ENCODE results near the gene ABCA9. TPM values are rescaled to one million over a fixed set of nuclear protein-coding genes. Genes with fewer than 3 reads are reported as not detected.
"Not testable (repeated sequence)": the region's sequence is repeated elsewhere in the genome, so short reads cannot be mapped to it uniquely, and the experiment has no call there.

Gene ABCA9
- total RNA-seq, 2 experiments from 2014 or later: 0.47 TPM; not detected in 1

GRCh38 chr17:69012895-69013805 is 47.6 kb downstream of the ABCA9 start:
- no peak overlapping the region for H3K27ac ChIP-seq (ENCODE audit: low read depth, low read length, poor library complexity, severe bottlenecking)
- DNase-seq (ENCODE audit: low spot score): no peak
- H3K4me1 ChIP-seq (ENCODE audit: insufficient read depth, low read length, poor library complexity, severe bottlenecking): no peaks in the 10 kb centered on the region
- intact Hi-C loops (cut with micrococcal nuclease; ENCODE audit: unreplicated experiment): no loop called here
- no peaks in the 10 kb centered on the region for H3K36me3 ChIP-seq (ENCODE audit: insufficient read depth, low read length)
- ChIA-PET POLR2A (interaction anchor here (0.9 kb wide), 1 partner anchor 12 kb away, joined by 4 read pairs; no protein-coding TSS in a partner anchor), CTCF (ENCODE audit: unreplicated experiment) (no interaction called here)
- no peaks in the 10 kb centered on the region for H3K9me3 ChIP-seq (ENCODE audit: low read length)
- H4K20me1 ChIP-seq (ENCODE audit: insufficient read depth, low read length): no peaks in the 10 kb centered on the region
- no peak overlapping the region for H3K4me3 ChIP-seq (ENCODE audit: low read depth, low read length, poor library complexity, severe bottlenecking)
- TF ChIP-seq EZH2phosphoT487 (IDR thresholded peaks at IDR 0.05; ENCODE audit: borderline replicate concordance, low read depth, low read length): no peak
- TF ChIP-seq, protein P1, sequence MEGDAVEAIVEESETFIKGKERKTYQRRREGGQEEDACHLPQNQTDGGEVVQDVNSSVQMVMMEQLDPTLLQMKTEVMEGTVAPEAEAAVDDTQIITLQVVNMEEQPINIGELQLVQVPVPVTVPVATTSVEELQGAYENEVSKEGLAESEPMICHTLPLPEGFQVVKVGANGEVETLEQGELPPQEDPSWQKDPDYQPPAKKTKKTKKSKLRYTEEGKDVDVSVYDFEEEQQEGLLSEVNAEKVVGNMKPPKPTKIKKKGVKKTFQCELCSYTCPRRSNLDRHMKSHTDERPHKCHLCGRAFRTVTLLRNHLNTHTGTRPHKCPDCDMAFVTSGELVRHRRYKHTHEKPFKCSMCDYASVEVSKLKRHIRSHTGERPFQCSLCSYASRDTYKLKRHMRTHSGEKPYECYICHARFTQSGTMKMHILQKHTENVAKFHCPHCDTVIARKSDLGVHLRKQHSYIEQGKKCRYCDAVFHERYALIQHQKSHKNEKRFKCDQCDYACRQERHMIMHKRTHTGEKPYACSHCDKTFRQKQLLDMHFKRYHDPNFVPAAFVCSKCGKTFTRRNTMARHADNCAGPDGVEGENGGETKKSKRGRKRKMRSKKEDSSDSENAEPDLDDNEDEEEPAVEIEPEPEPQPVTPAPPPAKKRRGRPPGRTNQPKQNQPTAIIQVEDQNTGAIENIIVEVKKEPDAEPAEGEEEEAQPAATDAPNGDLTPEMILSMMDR (conservative IDR thresholded peaks at IDR 0.05; ENCODE audit: low read length): no peak
- no peaks in the 10 kb centered on the region for H3K9me2 ChIP-seq (ENCODE audit: insufficient read depth, low read length)
- no TSS peak for BruUV-seq (replicated peaks)
- H2AFZ ChIP-seq (ENCODE audit: low read length): no peak overlapping the region
- no peaks in the 10 kb centered on the region for H3K79me2 ChIP-seq (ENCODE audit: insufficient read depth, low read depth, low read length)
- H3K4me2 ChIP-seq (ENCODE audit: low read length): no peak overlapping the region

GRCh38 chr17:69009930-69010329 is 50.8 kb downstream of the ABCA9 start:
- ChIA-PET CTCF (ENCODE audit: unreplicated experiment) (no interaction called here), POLR2A (interaction anchor here (0.6 to 1.0 kb wide), 5 partner anchors 9 to 860 kb away, joined by 3 to 6 read pairs (median 3); no protein-coding TSS in a partner anchor)
- no peak for TF ChIP-seq EZH2phosphoT487 (IDR thresholded peaks at IDR 0.05; ENCODE audit: borderline replicate concordance, low read depth, low read length)
- TF ChIP-seq, protein P1 (conservative IDR thresholded peaks at IDR 0.05; ENCODE audit: low read length): no peak
- H3K36me3 ChIP-seq (ENCODE audit: insufficient read depth, low read length): no peaks in the 10 kb centered on the region
- H4K20me1 ChIP-seq (ENCODE audit: insufficient read depth, low read length): no peaks in the 10 kb centered on the region
- no peaks in the 10 kb centered on the region for H3K79me2 ChIP-seq (ENCODE audit: insufficient read depth, low read depth, low read length)
- no peak for DNase-seq (ENCODE audit: low spot score)
- H3K9me3 ChIP-seq (ENCODE audit: low read length): no peaks in the 10 kb centered on the region
- BruUV-seq (replicated peaks): no TSS peak
- H3K27ac ChIP-seq (ENCODE audit: low read depth, low read length, poor library complexity, severe bottlenecking): no peak overlapping the region
- no peaks in the 10 kb centered on the region; the same call in 1 of the 2 replicates for H3K9me2 ChIP-seq (ENCODE audit: insufficient read depth, low read length)
- no peak overlapping the region for H3K4me3 ChIP-seq (ENCODE audit: low read depth, low read length, poor library complexity, severe bottlenecking)
- intact Hi-C loops (cut with micrococcal nuclease; ENCODE audit: unreplicated experiment): no loop called here
- no peak overlapping the region for H3K4me2 ChIP-seq (ENCODE audit: low read length)
- no peak overlapping the region for H2AFZ ChIP-seq (ENCODE audit: low read length)
- no peaks in the 10 kb centered on the region for H3K4me1 ChIP-seq (ENCODE audit: insufficient read depth, low read length, poor library complexity, severe bottlenecking)

- H3K4me3 ChIP-seq (ENCODE audit: low read depth, low read length, poor library complexity, severe bottlenecking); POLR2A ChIA-PET; H3K9me3 ChIP-seq (ENCODE audit: low read length); H3K27ac ChIP-seq (ENCODE audit: low read depth, low read length, poor library complexity, severe bottlenecking); H2AFZ ChIP-seq (ENCODE audit: low read length); H3K36me3 ChIP-seq (ENCODE audit: insufficient read depth, low read length); intact Hi-C loops (cut with micrococcal nuclease; ENCODE audit: unreplicated experiment); H3K4me1 ChIP-seq (ENCODE audit: insufficient read depth, low read length, poor library complexity, severe bottlenecking); CTCF ChIA-PET (ENCODE audit: unreplicated experiment); H3K9me2 ChIP-seq (ENCODE audit: insufficient read depth, low read length); BruUV-seq (replicated peaks); H4K20me1 ChIP-seq (ENCODE audit: insufficient read depth, low read length); H3K4me2 ChIP-seq (ENCODE audit: low read length); DNase-seq (ENCODE audit: low spot score); H3K79me2 ChIP-seq (ENCODE audit: insufficient read depth, low read depth, low read length): not testable (repeated sequence)
These were observed 56.0 kb downstream of the ABCA9 start for GRCh38 chr17:69004759-69005158.

DNA sequence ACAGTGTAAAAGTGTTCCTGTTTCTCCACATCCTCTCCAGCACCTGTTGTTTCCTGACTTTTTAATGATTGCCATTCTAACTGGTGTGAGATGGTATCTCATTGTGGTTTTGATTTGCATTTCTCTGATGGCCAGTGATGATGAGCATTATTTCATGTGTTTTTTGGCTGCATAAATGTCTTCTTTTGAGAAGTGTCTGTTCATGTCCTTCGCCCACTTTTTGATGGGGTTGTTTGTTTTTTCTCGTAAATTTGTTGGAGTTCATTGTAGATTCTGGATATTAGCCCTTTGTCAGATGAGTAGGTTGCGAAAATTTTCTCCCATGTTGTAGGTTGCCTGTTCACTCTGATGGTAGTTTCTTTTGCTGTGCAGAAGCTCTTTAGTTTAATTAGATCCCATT is 61.0 kb downstream of the ABCA9 start:
- H3K4me2 ChIP-seq (ENCODE audit: low read length); H3K9me2 ChIP-seq (ENCODE audit: insufficient read depth, low read length); H2AFZ ChIP-seq (ENCODE audit: low read length); H3K36me3 ChIP-seq (ENCODE audit: insufficient read depth, low read length); H3K4me3 ChIP-seq (ENCODE audit: low read depth, low read length, poor library complexity, severe bottlenecking); BruUV-seq (replicated peaks); CTCF ChIA-PET (ENCODE audit: unreplicated experiment); intact Hi-C loops (cut with micrococcal nuclease; ENCODE audit: unreplicated experiment); H4K20me1 ChIP-seq (ENCODE audit: insufficient read depth, low read length); H3K4me1 ChIP-seq (ENCODE audit: insufficient read depth, low read length, poor library complexity, severe bottlenecking); DNase-seq (ENCODE audit: low spot score); H3K27ac ChIP-seq (ENCODE audit: low read depth, low read length, poor library complexity, severe bottlenecking); H3K79me2 ChIP-seq (ENCODE audit: insufficient read depth, low read depth, low read length); H3K9me3 ChIP-seq (ENCODE audit: low read length); POLR2A ChIA-PET: not testable (repeated sequence)
